IMR-90 (cell line): ENCODE measurements around the gene SPATA3. TPM values are rescaled to one million over a fixed set of nuclear protein-coding genes. Genes with fewer than 3 reads are reported as not detected.

Source experiments
- ATAC-seq: fragments of 200-7000 bp; cut with Tn5 transposase; 2 replicates; pipeline ENCODE4 v1.9.1; 2020; ENCODE audit warnings: low read depth, mild to moderate bottlenecking, moderate library complexity
- BruUV-seq: library from RNA; stranded (reverse); fragments of 400-500 nt; replicated peaks from 2 replicates; lab custom pipeline; 2021; lab: Mats Ljungman, UMichigan
- CTCF ChIA-PET: fragments of 300-600 bp; formaldehyde crosslinking; extraction: SDS; loops from one replicate; lab custom pipeline; 2021; ENCODE audit warnings: antibody characterized with exemption; lab: Yijun Ruan, JAX
- POLR2A ChIA-PET: fragments of 300-600 bp; sonication (Branson Sonifier 250); formaldehyde crosslinking; loops from one replicate; lab custom pipeline; 2022; ENCODE audit warnings: antibody characterized with exemption; ENCODE audit not compliant: unreplicated experiment; lab: Charles Lee
- DNase-seq: peaks from one replicate; pipeline ENCODE4 v3.0.0; 2013
- H2AFZ ChIP-seq: replicated peaks from 2 replicates; pipeline ENCODE3; 2013; ENCODE audit warnings: low read length, mild to moderate bottlenecking; ENCODE audit not compliant: poor library complexity
- H2AK5ac ChIP-seq: 2 replicates; pipeline ENCODE4 v1.6.1; 2013; ENCODE audit warnings: low read depth, low read length, inconsistent platforms
- H2AK9ac ChIP-seq: replicated peaks from 2 replicates; pipeline ENCODE3; 2013; ENCODE audit warnings: mild to moderate bottlenecking, low read depth, low read length, moderate library complexity; ENCODE audit not compliant: poor library complexity
- H2BK120ac ChIP-seq: 2 replicates; pipeline ENCODE4 v1.6.1; 2013; ENCODE audit warnings: low read depth, low read length, inconsistent platforms
- H2BK15ac ChIP-seq: 3 replicates; pipeline ENCODE4 v1.6.1; 2013; ENCODE audit warnings: low read depth, low read length, inconsistent platforms
- H2BK20ac ChIP-seq: 2 replicates; pipeline ENCODE4 v1.6.1; 2013; ENCODE audit warnings: low read depth, mild to moderate bottlenecking, inconsistent platforms, low read length, moderate library complexity
- H2BK5ac ChIP-seq: 2 replicates; pipeline ENCODE4 v1.6.1; 2013; ENCODE audit warnings: mild to moderate bottlenecking, low read depth, low read length, inconsistent platforms; ENCODE audit not compliant: poor library complexity, severe bottlenecking
- H3K14ac ChIP-seq: replicated peaks from 2 replicates; pipeline ENCODE4 v1.6.1; 2013; ENCODE audit warnings: low read depth, low read length, inconsistent platforms
- H3K18ac ChIP-seq: 2 replicates; pipeline ENCODE4 v1.6.1; 2013; ENCODE audit warnings: low read depth, low read length, control low read depth
- H3K23ac ChIP-seq: 2 replicates; pipeline ENCODE4 v1.6.1; 2013; ENCODE audit warnings: low read depth, low read length, inconsistent platforms
- H3K27ac ChIP-seq: 2 replicates; pipeline ENCODE4 v1.5.1; 2013; ENCODE audit warnings: mild to moderate bottlenecking, control low read depth, low read length; ENCODE audit not compliant: insufficient read depth
- H3K27me3 ChIP-seq: 2 replicates; pipeline ENCODE4 v1.6.1; 2013; ENCODE audit warnings: low read length; ENCODE audit not compliant: control insufficient read depth, insufficient read depth
- H3K36me3 ChIP-seq: 2 replicates; pipeline ENCODE4 v1.6.1; 2013; ENCODE audit warnings: low read length, mixed read lengths; ENCODE audit not compliant: control insufficient read depth, insufficient read depth
- H3K4ac ChIP-seq: 2 replicates; pipeline ENCODE4 v1.6.1; 2013; ENCODE audit warnings: low read depth, low read length, inconsistent platforms
- H3K4me1 ChIP-seq: 2 replicates; pipeline ENCODE4 v1.6.1; 2013; ENCODE audit warnings: low read length, mixed read lengths; ENCODE audit not compliant: control insufficient read depth, insufficient read depth
- H3K4me2 ChIP-seq: 2 replicates; pipeline ENCODE4 v1.6.1; 2013; ENCODE audit warnings: low read depth, mild to moderate bottlenecking, control low read depth, low read length, moderate library complexity
- H3K4me3 ChIP-seq: 2 replicates; pipeline ENCODE4 v1.5.1; 2013; ENCODE audit warnings: low read depth, mild to moderate bottlenecking, control low read depth, low read length, moderate library complexity; ENCODE audit not compliant: insufficient read depth
- H3K56ac ChIP-seq: 2 replicates; pipeline ENCODE4 v1.6.1; 2013; ENCODE audit warnings: low read length, inconsistent platforms; ENCODE audit not compliant: insufficient read depth; ENCODE audit errors: extremely low read depth
- H3K79me1 ChIP-seq, 2 experiments: 2 replicates each; pipeline ENCODE4 v1.6.1; 2013; ENCODE audit warnings: low read length in 2 of 2, inconsistent platforms in 1 of 2, low read depth in 1 of 2
- H3K9ac ChIP-seq: 2 replicates; pipeline ENCODE4 v1.6.1; 2013; ENCODE audit warnings: low read depth, low read length, control low read depth
- H3K9me1 ChIP-seq: 2 replicates; pipeline ENCODE4 v1.6.1; 2013; ENCODE audit warnings: low read length, inconsistent platforms; ENCODE audit not compliant: insufficient read depth
- H3K9me3 ChIP-seq: 2 replicates; pipeline ENCODE4 v1.6.1; 2013; ENCODE audit warnings: low read length; ENCODE audit not compliant: control insufficient read depth, insufficient read depth
- H4K20me1 ChIP-seq: 2 replicates; pipeline ENCODE4 v1.6.1; 2013; ENCODE audit warnings: low read length, inconsistent platforms; ENCODE audit not compliant: insufficient read depth
- H4K5ac ChIP-seq: 2 replicates; pipeline ENCODE4 v1.6.1; 2013; ENCODE audit warnings: mild to moderate bottlenecking, low read depth, low read length, control low read depth
- H4K8ac ChIP-seq, 2 experiments: 2 replicates each; pipeline ENCODE4 v1.6.1; 2013; ENCODE audit warnings: low read depth in 2 of 2, low read length in 2 of 2, control low read depth in 1 of 2, inconsistent platforms in 1 of 2
- H4K91ac ChIP-seq: 2 replicates; pipeline ENCODE4 v1.6.1; 2013; ENCODE audit warnings: low read depth, low read length, inconsistent platforms; ENCODE audit not compliant: insufficient read depth
- BHLHE40 ChIP-seq: fragments of 150-350 bp; IDR thresholded peaks from 2 replicates; pipeline ENCODE4 v1.6.1; 2016; ENCODE audit warnings: mild to moderate bottlenecking, low read depth, low read length
- CHD1 ChIP-seq: IDR thresholded peaks from 2 replicates; pipeline ENCODE4 v1.6.1; 2012; ENCODE audit warnings: low read depth, low read length, improper control_type of control experiment
- CTCF ChIP-seq: conservative IDR thresholded peaks from 2 replicates; pipeline ENCODE4 v1.5.1; 2012; ENCODE audit warnings: mild to moderate bottlenecking, low read depth, low read length, improper control_type of control experiment
- RAD21 ChIP-seq: IDR thresholded peaks from 2 replicates; pipeline ENCODE4 v1.6.1; 2012; ENCODE audit warnings: low read length, improper control_type of control experiment
- RCOR1 ChIP-seq: IDR thresholded peaks from 2 replicates; pipeline ENCODE4 v1.6.1; 2012; ENCODE audit warnings: mild to moderate bottlenecking, low read length, improper control_type of control experiment; ENCODE audit not compliant: insufficient replicate concordance
- SMC3 ChIP-seq: fragments of 150-350 bp; IDR thresholded peaks from 2 replicates; pipeline ENCODE4 v1.6.1; 2016; ENCODE audit warnings: low read depth, mild to moderate bottlenecking, antibody characterized with exemption, low read length, moderate library complexity
- USF2 ChIP-seq: fragments of 150-350 bp; IDR thresholded peaks from 2 replicates; pipeline ENCODE4 v1.6.1; 2017; ENCODE audit warnings: mild to moderate bottlenecking, antibody characterized with exemption, low read length, low read depth
- WGBS, 2 experiments: methylation state at CpG; one replicate each; pipeline versions ENCODE4 v1.1.5 to v1.1.7; 2013; ENCODE audit warnings: missing lambda C conversion rate in 2 of 2; ENCODE audit not compliant: insufficient read length in 1 of 2; ENCODE audit errors: extremely low coverage in 2 of 2; 5-methylcytosine and 5-hydroxymethylcytosine counted together
- dilution Hi-C: fragments of 300-500 bp; cut with HindIII; formaldehyde crosslinking; loops from one replicate; pipeline ENCODE4 v1.14.3; 2018; ENCODE audit warnings: low sequenced_read_pairs; ENCODE audit not compliant: unreplicated experiment
- in situ Hi-C: fragments of 300-500 bp; cut with MboI; formaldehyde crosslinking; loops from 3 replicates; pipeline ENCODE4 v1.14.3; 2019; ENCODE audit warnings: low sequenced_read_pairs, inconsistent platforms, mixed read lengths
- intact Hi-C: fragments of 100-400 bp; cut with micrococcal nuclease; formaldehyde crosslinking; loops from 2 replicates; pipeline ENCODE4 v1.10.0; 2022
- polyA plus RNA-seq, 3 experiments: library from polyadenylated mRNA; depleted of rRNA; stranded (reverse); fragments of >200 nt; gene quantifications; 2 replicates each; pipeline ENCODE4 v1.2.3, GENCODE V29; 2012; ENCODE audit warnings: low replicate concordance in 1 of 3
- total RNA-seq: library from RNA; depleted of rRNA; stranded (reverse); fragments of >200 nt; gene quantifications from 2 replicates; pipeline ENCODE4 v1.2.3, GENCODE V29; 2012

The SPATA3 gene
- total and polyA plus RNA-seq, 2 of the 4 experiments (the other 2 are of a cell fraction): not detected

GRCh38 chr2:230998882-230999281, 3.0 kb downstream of the SPATA3 start:
- H4K20me1 ChIP-seq: no peaks in the 10 kb centered on the region
- no peak overlapping the region for H3K14ac ChIP-seq
- H2BK120ac ChIP-seq: no peak overlapping the region
- H2AFZ ChIP-seq: no peak overlapping the region
- no peak overlapping the region for H2AK5ac ChIP-seq
- ATAC-seq (no peak), DNase-seq (no peak)
- H3K27me3 ChIP-seq: peaks cover 41% of the 10 kb centered on the region
- H3K23ac ChIP-seq: no peak overlapping the region
- in situ Hi-C loops: no loop called here
- no peak overlapping the region for H2AK9ac ChIP-seq
- dilution Hi-C loops: no loop called here
- H4K8ac ChIP-seq: no peak overlapping the region
- TF ChIP-seq SMC3 (no peak), RCOR1 (no peak), BHLHE40 (no peak), CTCF (no peak), RAD21 (no peak), USF2 (no peak), CHD1 (no peak)
- H2BK20ac ChIP-seq: no peak overlapping the region
- no peak overlapping the region for H4K91ac ChIP-seq
- no peaks in the 10 kb centered on the region; the same call in 1 of the 2 replicates for H3K9me3 ChIP-seq
- H2BK15ac ChIP-seq: no peak overlapping the region
- intact Hi-C loops: no loop called here
- no peaks in the 10 kb centered on the region for H3K4me1 ChIP-seq
- ChIA-PET POLR2A (no interaction called here), CTCF (no interaction called here)
- no peak overlapping the region for H3K56ac ChIP-seq
- no peak overlapping the region for H3K4me2 ChIP-seq
- no peak overlapping the region for H3K9ac ChIP-seq
- H3K79me1 ChIP-seq: no peaks in the 10 kb centered on the region
- H2BK5ac ChIP-seq: no peak overlapping the region
- H4K5ac ChIP-seq: no peak overlapping the region
- H3K4me3 ChIP-seq: no peak overlapping the region
- no peak overlapping the region for H3K27ac ChIP-seq
- no peaks in the 10 kb centered on the region for H3K9me1 ChIP-seq
- no TSS peak for BruUV-seq
- no peak overlapping the region for H3K4ac ChIP-seq
- H3K36me3 ChIP-seq: no peaks in the 10 kb centered on the region
- WGBS, 2 experiments: no CpG with 5 or more reads among the region's 2 CpGs
- no peak overlapping the region for H3K18ac ChIP-seq
